ENCODE data around the gene SLC38A2. TPM values are rescaled to one million over a fixed set of nuclear protein-coding genes. Genes with fewer than 3 reads are reported as not detected.

SLC38A2 gene
- total RNA-seq, 1 donor from 2014 or later, result 143 TPM

DNA sequence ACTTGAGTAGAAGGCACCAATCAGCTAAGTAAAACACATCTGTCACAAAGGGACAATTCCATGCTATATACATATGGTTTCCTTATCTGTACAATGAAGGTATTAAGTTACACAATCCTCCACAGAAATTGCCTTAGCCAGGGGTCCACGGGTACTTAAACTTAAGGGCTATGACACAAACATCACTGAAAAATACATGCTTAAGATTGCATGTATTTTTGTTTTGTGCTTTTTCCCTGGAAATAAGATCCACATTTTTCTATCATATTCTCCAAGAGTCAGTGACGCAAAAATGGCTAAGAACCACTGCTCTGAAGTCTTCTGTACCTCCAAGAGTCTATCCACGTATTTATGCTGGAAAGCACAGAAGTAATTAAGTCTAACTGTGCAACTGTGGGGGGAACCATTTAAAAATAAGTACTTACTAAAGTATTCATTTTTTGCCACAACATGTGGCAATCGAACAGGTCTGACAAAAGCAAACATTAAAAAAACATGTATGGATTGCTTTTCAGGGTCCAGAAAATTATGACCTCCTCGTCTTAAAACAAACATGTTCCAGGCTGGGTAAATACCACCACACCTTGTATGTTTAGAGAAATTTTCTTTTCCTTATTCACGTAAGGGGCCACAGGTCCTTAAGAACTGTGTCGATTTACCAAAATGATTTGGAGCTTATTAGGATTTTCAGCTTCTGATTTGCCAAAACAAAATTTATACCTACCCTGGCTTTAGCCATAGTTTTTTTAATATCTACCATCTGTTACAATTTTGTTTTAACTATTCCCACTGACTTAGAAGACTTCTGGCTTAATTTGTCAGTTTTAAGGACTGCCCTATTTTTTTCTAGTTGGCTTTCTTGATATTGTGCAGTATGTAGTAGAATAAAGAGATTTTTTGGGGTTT, 2.8 kb downstream of the SLC38A2 start:
- no peaks in the 10 kb centered on the region for H3K27me3 Mint-ChIP-seq (ENCODE audit: low read depth)
- H3K27ac Mint-ChIP-seq, result peak overlapping the region; percentile 95
- peaks cover 55% of the 10 kb centered on the region for H3K4me1 Mint-ChIP-seq (ENCODE audit: low read depth)
- H3K9me3 Mint-ChIP-seq, result no peaks in the 10 kb centered on the region
- no peak for DNase-seq (ENCODE audit: low spot score)
- H3K4me3 Mint-ChIP-seq (ENCODE audit: low read depth), result peak overlapping the region; percentile 91
- peaks cover 72% of the 10 kb centered on the region for H3K36me3 Mint-ChIP-seq (ENCODE audit: low read depth)
- intact Hi-C loops (cut with micrococcal nuclease), result loop anchor here (2.0 to 10.0 kb wide), 6 partner anchors 147 to 1445 kb away; partner anchors contain the start of genes ARID2, HDAC7 and SCAF11

DNA sequence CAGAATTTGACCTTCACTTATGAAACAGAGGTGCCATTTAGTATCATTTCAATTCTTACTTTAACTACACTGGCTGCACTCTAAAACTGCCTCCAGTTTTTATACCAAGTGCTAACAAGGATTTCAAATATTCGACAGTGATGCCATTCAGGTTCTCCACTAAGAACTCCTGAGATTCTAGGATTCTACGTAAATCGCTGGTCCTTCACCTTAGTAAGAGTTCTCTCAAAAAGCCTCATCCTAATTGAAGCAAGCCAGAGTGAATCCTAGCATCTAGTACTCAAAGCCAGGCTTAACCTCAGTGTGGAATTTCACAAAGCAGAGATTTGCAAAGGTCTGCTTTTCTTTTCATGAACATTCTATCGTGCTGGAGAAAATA, 3.5 kb downstream of the SLC38A2 start:
- Mint-ChIP-seq H3K36me3 (ENCODE audit: low read depth) (peaks cover 76% of the 10 kb centered on the region), H3K4me3 (ENCODE audit: low read depth) (peak overlapping the region; percentile 91), H3K27ac (no peak overlapping the region), H3K9me3 (no peaks in the 10 kb centered on the region), H3K27me3 (ENCODE audit: low read depth) (no peaks in the 10 kb centered on the region), H3K4me1 (ENCODE audit: low read depth) (peaks cover 52% of the 10 kb centered on the region)
- intact Hi-C loops (cut with micrococcal nuclease), result no loop called here
- no peak for DNase-seq (ENCODE audit: low spot score)

DNA sequence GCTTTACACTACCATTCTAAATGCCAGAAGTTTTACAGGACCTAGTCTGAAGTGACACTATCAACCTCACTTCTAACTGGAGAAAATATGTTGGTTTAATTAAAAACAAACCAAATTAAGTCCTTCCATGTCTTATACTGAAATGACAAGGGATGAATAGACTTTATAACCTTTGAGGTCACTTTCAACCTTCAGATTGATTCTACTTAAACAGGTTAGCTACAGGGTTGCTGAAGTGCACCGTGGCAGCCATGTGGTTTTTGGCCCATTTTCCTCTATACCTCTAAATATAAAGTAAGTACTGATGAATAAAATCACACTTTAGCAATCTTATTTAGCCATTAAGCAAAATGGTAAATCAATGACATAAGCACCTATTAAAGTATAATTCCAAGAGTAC, 3.9 kb downstream of the SLC38A2 start:
- Mint-ChIP-seq H3K27ac (peak overlapping the region; percentile 29), H3K27me3 (ENCODE audit: low read depth) (no peaks in the 10 kb centered on the region), H3K9me3 (no peaks in the 10 kb centered on the region), H3K36me3 (ENCODE audit: low read depth) (peaks cover 80% of the 10 kb centered on the region), H3K4me3 (ENCODE audit: low read depth) (peak overlapping the region; percentile 55), H3K4me1 (ENCODE audit: low read depth) (peaks cover 50% of the 10 kb centered on the region)
- no peak for DNase-seq (ENCODE audit: low spot score)
- intact Hi-C loops (cut with micrococcal nuclease), result no loop called here

DNA sequence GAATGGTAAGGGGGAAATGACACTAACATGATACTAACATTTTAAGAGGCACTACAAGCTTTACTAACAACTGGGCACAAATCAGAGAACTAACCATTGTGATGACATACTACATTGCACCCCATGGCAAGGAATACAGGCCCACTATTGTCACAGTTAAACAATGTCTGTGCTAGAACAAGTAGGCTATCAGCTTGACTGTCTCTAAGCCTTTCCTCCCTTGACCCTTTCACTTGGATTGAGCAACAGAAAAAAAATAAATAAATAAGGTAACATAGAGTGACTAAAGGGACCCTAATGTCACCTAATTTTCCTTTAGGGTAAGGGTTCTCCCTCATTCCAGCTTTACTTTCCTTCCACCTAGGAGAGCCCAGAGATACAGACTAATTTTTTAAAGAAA, 4.4 kb downstream of the SLC38A2 start:
- H3K27ac Mint-ChIP-seq, result peak overlapping the region; percentile 29
- H3K4me1 Mint-ChIP-seq (ENCODE audit: low read depth), result peaks cover 51% of the 10 kb centered on the region
- peaks cover 86% of the 10 kb centered on the region for H3K36me3 Mint-ChIP-seq (ENCODE audit: low read depth)
- H3K4me3 Mint-ChIP-seq (ENCODE audit: low read depth), result peak overlapping the region; percentile 55
- intact Hi-C loops (cut with micrococcal nuclease), result no loop called here
- no peak for DNase-seq (ENCODE audit: low spot score)
- H3K27me3 Mint-ChIP-seq (ENCODE audit: low read depth), result no peaks in the 10 kb centered on the region
- no peaks in the 10 kb centered on the region for H3K9me3 Mint-ChIP-seq

DNA sequence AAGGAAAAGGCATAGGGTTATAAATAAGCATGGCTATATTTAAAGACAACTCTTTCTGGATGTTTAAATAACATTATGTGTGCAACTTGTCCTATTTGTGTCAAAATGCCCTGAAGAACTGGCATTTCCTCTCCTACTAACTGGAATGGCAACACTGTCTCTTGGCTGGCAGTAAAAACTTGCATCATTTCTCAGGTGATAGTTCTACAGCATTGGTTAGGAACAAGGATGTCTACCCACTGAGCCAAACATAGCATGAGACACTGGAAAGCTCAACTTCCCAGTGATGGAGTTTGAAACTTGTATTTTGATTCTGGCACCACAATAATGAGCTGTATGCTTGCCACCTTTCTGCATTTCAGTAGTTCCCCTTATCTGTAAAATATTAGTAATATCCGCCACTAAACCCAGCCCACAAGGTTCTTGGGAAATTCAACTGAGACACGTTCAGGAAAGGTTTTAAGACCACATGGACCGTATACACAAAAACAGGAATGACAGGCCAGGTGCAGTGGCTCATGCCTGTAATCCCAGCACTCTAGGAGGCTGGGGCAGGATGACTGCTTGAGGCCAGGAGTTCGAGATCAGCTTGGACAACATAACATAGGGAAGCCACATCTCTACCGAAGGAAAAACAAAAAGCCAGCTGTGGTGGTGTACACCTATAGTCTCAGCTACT, 5.1 kb downstream of the SLC38A2 start:
- H3K27me3 Mint-ChIP-seq (ENCODE audit: low read depth), result no peaks in the 10 kb centered on the region
- DNase-seq (ENCODE audit: low spot score), result no peak
- H3K4me3 Mint-ChIP-seq (ENCODE audit: low read depth), result peak overlapping the region; percentile 55
- no peaks in the 10 kb centered on the region for H3K9me3 Mint-ChIP-seq
- peak overlapping the region; percentile 28 for H3K27ac Mint-ChIP-seq
- H3K36me3 Mint-ChIP-seq (ENCODE audit: low read depth), result peaks cover 91% of the 10 kb centered on the region
- peaks cover 56% of the 10 kb centered on the region for H3K4me1 Mint-ChIP-seq (ENCODE audit: low read depth)
- intact Hi-C loops (cut with micrococcal nuclease), result no loop called here

DNA sequence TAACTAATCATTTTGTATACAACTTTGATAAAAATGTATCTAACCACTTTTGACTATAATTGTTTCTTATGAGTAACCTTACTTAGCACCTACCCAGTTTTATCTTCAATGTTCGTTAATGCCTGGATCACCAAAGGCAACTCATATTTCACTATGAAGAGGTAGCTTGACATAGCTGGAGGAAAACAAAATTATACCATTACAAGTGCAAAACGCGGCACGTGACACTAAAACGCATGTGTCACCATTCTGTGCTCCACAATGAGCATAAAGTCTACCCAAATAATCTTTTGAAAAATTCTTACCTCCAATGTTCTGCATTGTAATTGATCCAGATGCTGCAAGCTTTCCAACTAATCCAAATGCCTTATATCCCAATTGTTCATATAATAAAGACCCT, 5.8 kb downstream of the SLC38A2 start:
- H3K4me1 Mint-ChIP-seq (ENCODE audit: low read depth), result peaks cover 62% of the 10 kb centered on the region
- peaks cover 96% of the 10 kb centered on the region for H3K36me3 Mint-ChIP-seq (ENCODE audit: low read depth)
- no peak overlapping the region for H3K27ac Mint-ChIP-seq
- intact Hi-C loops (cut with micrococcal nuclease), result no loop called here
- H3K9me3 Mint-ChIP-seq, result no peaks in the 10 kb centered on the region
- no peak for DNase-seq (ENCODE audit: low spot score)
- H3K27me3 Mint-ChIP-seq (ENCODE audit: low read depth), result no peaks in the 10 kb centered on the region
- H3K4me3 Mint-ChIP-seq (ENCODE audit: low read depth), result no peak overlapping the region

DNA sequence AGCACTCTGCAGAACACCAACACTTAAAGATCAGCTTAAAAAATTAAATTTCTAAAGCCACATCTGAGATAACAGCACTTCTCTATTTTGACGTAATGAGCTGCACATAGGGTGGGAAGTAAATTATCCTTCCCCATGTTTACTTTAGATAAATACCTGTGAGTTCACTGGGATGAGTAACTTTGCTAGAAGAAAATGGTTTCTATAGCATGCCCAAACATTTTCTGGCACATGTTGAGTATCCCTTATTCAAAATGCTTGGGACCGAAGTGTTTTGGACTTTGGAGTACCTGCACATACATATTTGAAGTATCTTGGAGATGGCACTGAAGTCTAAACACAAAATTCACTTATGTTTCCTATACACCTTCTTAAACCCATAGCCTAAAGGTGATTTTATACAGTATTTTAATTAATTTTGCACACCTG, 6.6 kb downstream of the SLC38A2 start:
- no peaks in the 10 kb centered on the region for H3K9me3 Mint-ChIP-seq
- DNase-seq (ENCODE audit: low spot score), result no peak
- no peak overlapping the region for H3K27ac Mint-ChIP-seq
- H3K36me3 Mint-ChIP-seq (ENCODE audit: low read depth), result peaks cover 97% of the 10 kb centered on the region
- H3K4me3 Mint-ChIP-seq (ENCODE audit: low read depth), result no peak overlapping the region
- intact Hi-C loops (cut with micrococcal nuclease), result no loop called here
- peaks cover 70% of the 10 kb centered on the region for H3K4me1 Mint-ChIP-seq (ENCODE audit: low read depth)
- H3K27me3 Mint-ChIP-seq (ENCODE audit: low read depth), result no peaks in the 10 kb centered on the region

DNA sequence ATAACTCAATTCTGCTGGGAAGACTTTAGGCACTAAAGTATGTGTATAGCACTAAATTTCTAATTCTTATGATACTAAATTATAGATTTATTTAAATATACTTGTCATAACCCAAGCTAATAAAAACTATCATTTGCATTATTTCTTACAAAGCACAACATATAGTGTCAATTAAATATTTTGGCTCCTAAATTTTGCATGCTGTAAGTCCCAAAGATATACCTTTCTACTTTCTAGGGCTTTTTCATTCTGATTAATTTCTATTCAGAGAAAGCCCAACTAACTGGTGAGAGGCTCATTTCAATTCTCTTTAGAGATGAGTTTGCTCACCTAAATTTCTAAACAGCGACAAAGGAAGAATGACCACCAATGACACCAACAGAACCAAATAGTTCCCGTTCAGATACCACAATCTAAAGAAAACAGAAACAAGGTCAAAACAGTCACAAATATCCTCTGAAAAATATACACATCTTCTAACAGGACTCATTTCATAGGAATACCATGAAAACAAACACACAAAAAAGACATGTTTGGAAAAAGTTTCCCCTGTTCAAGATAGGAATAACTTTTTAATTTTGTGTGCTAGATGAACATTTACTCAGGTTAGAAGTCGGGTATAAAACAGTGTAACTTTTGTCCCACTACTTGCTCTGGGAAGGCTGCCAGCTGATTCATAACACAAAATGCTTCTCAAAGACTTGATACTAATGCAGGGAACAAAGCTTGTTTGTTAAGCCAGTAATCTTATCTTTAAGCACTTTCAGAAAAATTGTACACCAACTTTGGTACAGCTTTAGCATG, 7.6 kb downstream of the SLC38A2 start:
- H3K4me3 Mint-ChIP-seq (ENCODE audit: low read depth), result no peak overlapping the region
- intact Hi-C loops (cut with micrococcal nuclease), result no loop called here
- no peak for DNase-seq (ENCODE audit: low spot score)
- no peak overlapping the region for H3K27ac Mint-ChIP-seq
- no peaks in the 10 kb centered on the region for H3K27me3 Mint-ChIP-seq (ENCODE audit: low read depth)
- H3K9me3 Mint-ChIP-seq, result no peaks in the 10 kb centered on the region
- peaks cover 95% of the 10 kb centered on the region for H3K36me3 Mint-ChIP-seq (ENCODE audit: low read depth)
- H3K4me1 Mint-ChIP-seq (ENCODE audit: low read depth), result peaks cover 71% of the 10 kb centered on the region

DNA sequence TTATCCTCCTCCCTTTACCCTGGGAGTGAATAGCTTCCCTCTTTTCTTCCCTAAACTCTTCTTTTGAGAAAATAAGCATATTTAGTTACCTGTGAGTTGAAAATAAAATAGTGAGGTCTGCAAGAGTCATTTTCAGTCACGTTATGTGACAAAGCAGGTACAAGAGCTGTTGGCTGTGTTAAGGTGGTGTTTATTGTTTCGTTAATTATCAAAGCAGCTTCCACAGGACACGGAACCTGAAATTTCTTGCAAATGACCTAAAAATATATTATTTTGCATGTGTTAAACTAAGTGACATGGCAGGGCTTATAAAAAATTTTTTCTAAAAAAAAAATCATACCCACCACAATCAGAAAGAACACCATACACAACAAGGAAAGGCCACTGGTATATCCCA, 8.3 kb downstream of the SLC38A2 start:
- intact Hi-C loops (cut with micrococcal nuclease), result no loop called here
- peaks cover 95% of the 10 kb centered on the region for H3K36me3 Mint-ChIP-seq (ENCODE audit: low read depth)
- no peak for DNase-seq (ENCODE audit: low spot score)
- no peak overlapping the region for H3K27ac Mint-ChIP-seq
- H3K4me3 Mint-ChIP-seq (ENCODE audit: low read depth), result no peak overlapping the region
- peaks cover 64% of the 10 kb centered on the region for H3K4me1 Mint-ChIP-seq (ENCODE audit: low read depth)
- no peaks in the 10 kb centered on the region for H3K9me3 Mint-ChIP-seq
- H3K27me3 Mint-ChIP-seq (ENCODE audit: low read depth), result no peaks in the 10 kb centered on the region

DNA sequence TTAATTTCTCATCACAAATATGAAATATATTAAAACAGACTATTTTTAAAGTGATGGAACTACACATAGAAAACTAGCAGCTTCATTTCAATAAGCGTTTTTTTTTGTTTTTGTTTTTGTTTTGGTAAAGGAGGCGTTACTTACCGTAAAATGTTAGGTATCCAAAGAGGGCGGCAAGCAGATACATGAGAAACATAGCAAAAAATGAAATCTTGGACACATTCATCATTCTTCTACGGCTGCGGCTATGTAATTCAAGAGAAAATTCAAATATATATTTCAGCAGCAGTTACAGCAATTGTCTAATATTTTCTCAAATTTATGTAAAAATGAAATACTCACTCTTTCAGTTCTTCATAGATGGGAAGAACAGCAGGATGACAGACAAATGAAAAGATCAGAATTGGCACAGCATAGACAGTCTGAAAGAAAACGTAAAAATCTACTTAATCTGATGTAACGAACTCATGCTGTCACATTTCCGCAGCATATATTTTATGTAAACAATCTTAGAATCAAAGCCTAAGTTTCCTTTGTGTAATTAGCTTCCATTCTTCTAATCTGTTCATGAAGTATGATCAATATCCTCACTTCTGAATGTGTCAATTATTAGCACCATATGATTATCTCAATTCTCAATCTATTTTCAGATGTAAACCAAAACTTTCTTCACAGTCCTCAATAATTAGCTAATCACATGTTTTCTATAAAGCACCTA, 8.8 kb downstream of the SLC38A2 start:
- no peak overlapping the region for H3K4me3 Mint-ChIP-seq (ENCODE audit: low read depth)
- intact Hi-C loops (cut with micrococcal nuclease), result no loop called here

DNA sequence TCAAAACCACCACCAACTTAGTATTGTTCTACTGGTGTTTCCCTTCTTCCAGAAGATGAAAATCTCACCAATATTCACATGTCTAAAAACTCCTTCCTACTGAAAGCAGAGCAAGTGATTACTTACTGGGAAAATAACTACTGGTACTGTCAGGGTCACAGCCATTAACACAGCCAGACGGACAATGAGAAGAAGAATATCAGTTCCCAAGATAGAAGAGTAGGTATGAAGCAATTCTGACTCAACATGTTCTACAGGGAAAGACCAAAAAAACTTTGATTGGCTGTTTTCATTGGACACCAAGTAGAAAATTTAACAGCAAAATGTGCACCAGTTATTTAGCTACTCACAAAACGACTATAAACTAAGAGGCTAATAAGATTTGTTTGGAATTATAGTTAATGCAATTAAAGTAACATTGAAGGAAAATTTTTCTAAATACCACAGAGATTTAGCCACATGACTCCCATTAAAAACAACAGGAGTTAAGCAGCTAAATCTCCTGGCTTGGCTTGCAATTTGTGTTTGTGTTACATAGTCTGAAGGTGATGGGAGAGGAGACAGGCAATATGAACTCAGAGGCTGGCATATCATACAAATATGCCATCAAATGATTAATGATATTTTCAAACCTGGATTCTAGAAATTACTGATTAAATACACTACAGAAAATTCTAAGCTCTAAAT, 9.5 kb downstream of the SLC38A2 start:
- no peaks in the 10 kb centered on the region for H3K27me3 Mint-ChIP-seq (ENCODE audit: low read depth)
- DNase-seq (ENCODE audit: low spot score), result no peak
- H3K36me3 Mint-ChIP-seq (ENCODE audit: low read depth), result peaks cover 93% of the 10 kb centered on the region
- no peak overlapping the region for H3K4me3 Mint-ChIP-seq (ENCODE audit: low read depth)
- peaks cover 60% of the 10 kb centered on the region for H3K4me1 Mint-ChIP-seq (ENCODE audit: low read depth)
- H3K9me3 Mint-ChIP-seq, result no peaks in the 10 kb centered on the region
- H3K27ac Mint-ChIP-seq, result peak overlapping the region; percentile 3
- intact Hi-C loops (cut with micrococcal nuclease), result no loop called here

More for the DNA sequence above, 8.8 kb downstream of the SLC38A2 start:
- no peak for DNase-seq (ENCODE audit: low spot score)
- H3K4me1 Mint-ChIP-seq (ENCODE audit: low read depth), result peaks cover 61% of the 10 kb centered on the region
- H3K36me3 Mint-ChIP-seq (ENCODE audit: low read depth), result peaks cover 95% of the 10 kb centered on the region
- H3K27ac Mint-ChIP-seq, result peak overlapping the region; percentile 33
- H3K9me3 Mint-ChIP-seq, result no peaks in the 10 kb centered on the region
- H3K27me3 Mint-ChIP-seq (ENCODE audit: low read depth), result no peaks in the 10 kb centered on the region

DNA sequence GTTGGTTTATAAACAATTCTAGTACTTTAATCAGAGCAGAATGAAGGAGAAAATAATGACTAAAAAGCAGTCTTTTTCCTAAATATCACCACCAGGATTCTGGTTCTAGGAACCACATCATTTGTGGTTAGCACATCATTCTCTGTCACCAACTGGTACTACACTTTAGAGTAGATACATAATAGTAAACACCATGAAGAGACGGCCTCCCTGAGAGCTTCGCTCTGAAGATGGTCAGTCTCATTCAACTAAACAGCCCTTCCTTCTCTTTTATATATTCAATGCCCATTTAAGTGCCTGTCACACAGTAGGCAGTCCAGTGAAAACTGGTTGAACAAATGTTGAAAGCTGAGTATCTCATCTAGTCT, 10.9 kb downstream of the SLC38A2 start:
- H3K27me3 Mint-ChIP-seq (ENCODE audit: low read depth), result no peaks in the 10 kb centered on the region
- no peak for DNase-seq (ENCODE audit: low spot score)
- H3K9me3 Mint-ChIP-seq, result no peaks in the 10 kb centered on the region
- no peak overlapping the region for H3K4me3 Mint-ChIP-seq (ENCODE audit: low read depth)
- peak overlapping the region; percentile 36 for H3K27ac Mint-ChIP-seq
- H3K36me3 Mint-ChIP-seq (ENCODE audit: low read depth), result peaks cover 81% of the 10 kb centered on the region
- intact Hi-C loops (cut with micrococcal nuclease), result no loop called here
- H3K4me1 Mint-ChIP-seq (ENCODE audit: low read depth), result peaks cover 49% of the 10 kb centered on the region
